IPS-18a (cell line): ENCODE results near the gene ALDH4A1.

ENCODE experiments used
- H3K27ac ChIP-seq: one replicate; pipeline ENCODE4 v1.5.1; 2013; ENCODE audit warnings: low read length
- H3K27me3 ChIP-seq: one replicate; pipeline ENCODE4 v1.6.1; 2013; ENCODE audit warnings: mild to moderate bottlenecking, low read length; ENCODE audit not compliant: control insufficient read depth, insufficient read depth
- H3K36me3 ChIP-seq: one replicate; pipeline ENCODE4 v1.6.1; 2013; ENCODE audit warnings: low read depth, low read length; ENCODE audit not compliant: control insufficient read depth
- H3K4me1 ChIP-seq: one replicate; pipeline ENCODE4 v1.6.1; 2013; ENCODE audit warnings: low read depth, low read length; ENCODE audit not compliant: control insufficient read depth
- H3K4me3 ChIP-seq: one replicate; pipeline ENCODE4 v1.5.1; 2013; ENCODE audit warnings: low read length
- H3K9ac ChIP-seq: one replicate; pipeline ENCODE4 v1.6.1; 2013; ENCODE audit warnings: mild to moderate bottlenecking, low read length, moderate library complexity
- H3K9me3 ChIP-seq: one replicate; pipeline ENCODE4 v1.6.1; 2013; ENCODE audit warnings: low read depth, low read length; ENCODE audit not compliant: control insufficient read depth

The ALDH4A1 gene

DNA sequence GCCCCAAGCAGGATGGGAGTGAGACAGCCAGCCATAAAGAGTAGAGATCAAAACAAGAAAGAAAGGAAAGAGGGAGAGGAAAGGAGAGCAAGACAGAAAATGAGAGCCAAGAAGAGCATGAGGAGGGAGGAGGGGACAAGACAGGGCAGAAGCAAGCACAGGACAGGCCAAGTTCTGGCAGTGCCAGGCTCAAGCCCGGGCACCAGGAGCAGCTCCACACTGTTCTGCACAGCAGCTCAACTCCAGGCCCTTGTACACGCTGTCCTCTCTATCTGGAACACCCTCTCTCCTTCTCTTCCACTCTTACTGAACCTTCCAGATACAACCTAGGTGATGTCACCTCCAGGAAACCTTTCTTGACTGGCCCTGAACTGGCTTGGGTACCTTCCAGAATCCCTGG, 42.5 kb upstream of the ALDH4A1 start:
- Histone ChIP-seq H3K4me3 (no peak overlapping the region), H3K4me1 (peaks cover 17% of the 10 kb centered on the region), H3K27ac (no peak overlapping the region), H3K9me3 (no peaks in the 10 kb centered on the region), H3K36me3 (no peaks in the 10 kb centered on the region), H3K9ac (no peak overlapping the region), H3K27me3 (no peaks in the 10 kb centered on the region)

- Histone ChIP-seq H3K9ac (no peak overlapping the region), H3K36me3 (no peaks in the 10 kb centered on the region), H3K4me3 (no peak overlapping the region), H3K9me3 (no peaks in the 10 kb centered on the region), H3K27me3 (no peaks in the 10 kb centered on the region), H3K27ac (no peak overlapping the region), H3K4me1 (peaks cover 13% of the 10 kb centered on the region)
These were observed 41.7 kb upstream of the ALDH4A1 start for GRCh38 chr1:18943914-18944572.

DNA sequence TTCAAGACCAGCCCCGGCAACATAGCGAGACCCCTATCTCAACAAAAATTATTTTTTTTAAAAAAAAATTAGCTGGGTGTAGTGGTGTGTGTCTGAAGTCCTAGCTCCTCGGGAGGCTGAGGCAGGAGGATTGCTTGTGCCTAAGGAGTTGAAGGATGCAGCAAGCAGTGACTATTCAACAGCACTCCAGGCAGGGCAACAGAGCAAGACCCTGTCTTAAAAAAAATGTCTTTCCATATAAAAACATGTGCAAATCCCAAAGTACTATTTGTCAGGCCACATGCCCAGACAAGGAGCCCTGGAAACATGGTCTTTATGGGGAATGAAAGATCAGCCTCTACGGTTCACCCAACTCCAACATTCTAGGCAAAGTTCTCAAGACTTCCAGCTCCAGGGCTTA, 40.8 kb upstream of the ALDH4A1 start:
- Histone ChIP-seq H3K36me3 (no peaks in the 10 kb centered on the region), H3K27ac (no peak overlapping the region), H3K4me1 (peaks cover 18% of the 10 kb centered on the region), H3K27me3 (no peaks in the 10 kb centered on the region), H3K4me3 (no peak overlapping the region), H3K9ac (no peak overlapping the region), H3K9me3 (no peaks in the 10 kb centered on the region)

DNA sequence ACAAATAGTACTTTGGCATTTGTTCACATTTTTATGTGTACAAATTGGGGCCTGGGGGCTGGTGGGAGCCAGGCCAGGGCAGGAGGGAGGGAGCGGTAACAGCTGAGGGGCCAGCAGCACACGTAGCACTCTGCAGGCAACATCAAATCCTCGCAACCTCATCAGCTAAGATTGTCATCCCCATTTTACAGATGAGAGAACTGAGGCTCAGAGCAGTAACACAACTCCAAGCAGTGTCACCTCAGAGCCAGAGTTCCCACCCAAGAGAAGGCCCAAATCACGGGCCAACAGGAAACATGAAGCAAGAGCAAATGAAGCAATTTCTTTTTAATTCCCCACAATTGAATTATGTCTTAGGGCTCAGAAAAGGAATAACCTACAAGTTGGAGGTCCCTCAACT, 40.0 kb upstream of the ALDH4A1 start:
- Histone ChIP-seq H3K9me3 (no peaks in the 10 kb centered on the region), H3K4me1 (peaks cover 18% of the 10 kb centered on the region), H3K4me3 (no peak overlapping the region), H3K36me3 (no peaks in the 10 kb centered on the region), H3K27me3 (no peaks in the 10 kb centered on the region), H3K27ac (no peak overlapping the region), H3K9ac (no peak overlapping the region)

- Histone ChIP-seq H3K36me3 (no peaks in the 10 kb centered on the region), H3K9ac (no peak overlapping the region), H3K4me3 (no peak overlapping the region), H3K27ac (no peak overlapping the region), H3K27me3 (no peaks in the 10 kb centered on the region), H3K4me1 (peaks cover 18% of the 10 kb centered on the region), H3K9me3 (no peaks in the 10 kb centered on the region)
These were observed 39.1 kb upstream of the ALDH4A1 start for GRCh38 chr1:18941221-18942141.

DNA sequence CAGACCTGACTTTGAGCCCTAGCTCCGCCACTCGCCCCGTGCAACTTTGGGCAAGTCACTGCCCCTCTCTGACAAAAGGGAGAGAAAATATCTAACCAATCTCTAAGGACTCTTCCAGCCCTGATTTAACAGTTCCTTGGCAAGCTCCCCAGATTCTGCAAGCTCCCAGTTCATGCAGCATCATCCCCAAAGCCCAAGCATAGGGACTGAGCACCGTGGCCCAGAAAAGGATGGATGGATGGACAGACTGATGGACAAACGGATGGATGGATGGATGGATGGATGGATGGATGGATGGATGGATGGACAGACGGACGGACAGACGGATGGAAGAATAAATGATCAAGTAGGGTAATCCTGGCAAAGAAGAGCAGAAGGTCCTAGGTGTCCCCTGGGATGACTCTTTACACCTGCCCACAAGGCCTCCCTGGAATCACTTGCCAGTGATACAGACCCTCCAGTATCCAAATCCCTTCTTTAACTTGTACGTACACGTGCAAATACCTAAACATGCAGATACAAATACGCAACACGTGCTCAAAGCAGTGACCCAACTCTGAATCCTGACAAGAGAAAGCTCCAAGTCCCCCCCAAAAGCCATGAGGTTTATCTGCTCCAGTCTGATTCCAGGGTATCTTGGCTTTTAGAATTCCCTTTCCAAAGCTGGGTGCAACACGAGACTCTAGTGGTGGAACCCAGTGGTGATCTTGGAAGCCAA, 38.1 kb upstream of the ALDH4A1 start:
- Histone ChIP-seq H3K27me3 (no peaks in the 10 kb centered on the region), H3K9me3 (no peaks in the 10 kb centered on the region), H3K4me3 (no peak overlapping the region), H3K27ac (no peak overlapping the region), H3K36me3 (no peaks in the 10 kb centered on the region), H3K4me1 (peaks cover 18% of the 10 kb centered on the region), H3K9ac (no peak overlapping the region)

GRCh38 chr1:18939398-18940302, 37.3 kb upstream of the ALDH4A1 start:
- no peak overlapping the region for H3K27ac ChIP-seq
- no peaks in the 10 kb centered on the region for H3K27me3 ChIP-seq
- no peak overlapping the region for H3K4me3 ChIP-seq
- H3K36me3 ChIP-seq: no peaks in the 10 kb centered on the region
- H3K4me1 ChIP-seq: peaks cover 24% of the 10 kb centered on the region
- H3K9me3 ChIP-seq: no peaks in the 10 kb centered on the region
- no peak overlapping the region for H3K9ac ChIP-seq

DNA sequence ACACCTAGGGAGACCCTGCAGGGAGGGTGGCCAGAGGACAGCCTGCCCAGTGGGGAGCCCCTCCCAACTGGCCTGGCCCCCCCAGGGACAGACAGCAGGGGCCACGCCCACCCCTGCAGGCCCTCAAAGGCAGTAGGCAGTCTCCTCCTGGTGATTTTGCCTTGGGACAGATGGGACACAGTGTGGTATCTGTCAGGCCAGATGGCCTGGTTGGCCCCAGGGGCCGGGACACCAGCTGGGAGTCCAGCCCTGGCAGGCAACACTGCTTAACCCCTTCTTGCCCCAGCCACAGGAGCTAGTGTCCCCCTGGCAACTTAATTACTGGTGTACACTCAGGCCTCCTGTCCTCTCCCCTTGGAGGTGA, 36.3 kb upstream of the ALDH4A1 start:
- Histone ChIP-seq H3K27me3 (no peaks in the 10 kb centered on the region), H3K4me1 (peaks cover 24% of the 10 kb centered on the region), H3K36me3 (no peaks in the 10 kb centered on the region), H3K9me3 (no peaks in the 10 kb centered on the region), H3K4me3 (no peak overlapping the region), H3K9ac (no peak overlapping the region), H3K27ac (no peak overlapping the region)

DNA sequence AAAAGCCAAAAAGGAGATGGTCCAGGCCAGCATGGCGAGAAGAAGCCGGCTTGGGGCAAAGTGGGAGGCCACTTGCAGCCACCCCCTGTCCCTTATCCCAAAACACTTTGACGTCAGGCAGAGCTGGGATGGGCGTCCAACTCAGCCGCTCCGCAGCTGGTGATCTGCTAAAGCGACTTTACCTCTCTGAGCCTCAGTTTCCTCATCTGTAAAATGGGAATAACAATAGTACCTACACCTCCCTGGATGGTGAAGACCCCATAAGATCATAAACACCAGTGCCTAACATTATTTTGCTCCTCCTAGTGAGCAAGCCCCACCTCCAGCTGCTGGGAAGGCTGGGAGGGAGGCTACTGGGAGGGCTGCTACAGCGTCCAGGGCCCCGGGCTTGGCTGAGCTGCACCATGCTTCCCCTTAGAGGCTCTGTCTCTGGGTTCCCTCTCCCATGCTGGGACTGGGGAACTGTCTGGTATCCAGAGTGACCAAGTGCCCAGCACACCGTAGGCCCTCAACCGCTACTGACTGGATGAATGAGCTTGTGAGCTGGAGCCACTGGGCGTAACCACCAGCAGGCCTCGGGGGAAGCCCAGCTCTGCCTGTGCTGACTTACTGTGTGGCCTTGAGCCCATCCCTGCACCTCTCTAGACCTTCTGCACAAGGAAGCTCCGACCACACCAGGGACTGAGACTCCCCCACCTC, 35.8 kb upstream of the ALDH4A1 start:
- Histone ChIP-seq H3K4me1 (peaks cover 24% of the 10 kb centered on the region), H3K9me3 (no peaks in the 10 kb centered on the region), H3K9ac (no peak overlapping the region)

GRCh38 chr1:18937539-18937938, 35.2 kb upstream of the ALDH4A1 start:
- H3K27me3 ChIP-seq: no peaks in the 10 kb centered on the region
- no peaks in the 10 kb centered on the region for H3K36me3 ChIP-seq
- H3K27ac ChIP-seq: no peak overlapping the region
- no peaks in the 10 kb centered on the region for H3K9me3 ChIP-seq
- no peak overlapping the region for H3K4me3 ChIP-seq
- H3K9ac ChIP-seq: no peak overlapping the region
- H3K4me1 ChIP-seq: peaks cover 24% of the 10 kb centered on the region

More for the DNA sequence above, 35.8 kb upstream of the ALDH4A1 start:
- Histone ChIP-seq H3K36me3 (no peaks in the 10 kb centered on the region), H3K27ac (no peak overlapping the region), H3K27me3 (no peaks in the 10 kb centered on the region), H3K4me3 (no peak overlapping the region)
